ENCODE results near the gene CMTM7.

DNA sequence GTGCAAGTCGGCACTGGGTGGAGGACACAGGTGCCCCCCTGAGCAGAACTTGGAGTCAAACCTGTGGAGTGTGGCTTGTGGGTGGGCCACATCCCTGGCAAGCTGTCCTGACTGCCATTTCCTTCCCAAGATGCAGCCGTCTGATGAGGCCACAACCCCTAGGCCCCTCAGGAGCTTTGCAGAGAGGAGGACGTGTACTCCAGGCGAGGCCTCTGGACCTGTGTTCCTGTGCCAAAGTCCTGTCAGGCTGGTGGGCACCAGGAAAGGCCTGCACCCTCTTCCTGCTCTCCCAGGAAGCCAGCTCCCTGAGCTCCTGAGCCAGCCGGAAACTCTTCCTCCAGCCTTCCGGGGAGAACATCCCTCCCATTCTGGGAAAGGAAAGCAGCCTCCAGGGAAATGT is 62.5 kb downstream of the CMTM7 start:
- TF ChIP-seq CTCF (IDR thresholded peaks at IDR 0.05; ENCODE audit: insufficient read depth, low read length) (no peak), POLR2AphosphoS5 (IDR thresholded peaks at IDR 0.05; ENCODE audit: low read depth) (no peak), SPI1 (IDR thresholded peaks at IDR 0.05; ENCODE audit: borderline replicate concordance, low read depth) (no peak), GABPA (IDR thresholded peaks at IDR 0.05; ENCODE audit: low read depth) (no peak)
- TF ChIP-seq, protein P1, sequence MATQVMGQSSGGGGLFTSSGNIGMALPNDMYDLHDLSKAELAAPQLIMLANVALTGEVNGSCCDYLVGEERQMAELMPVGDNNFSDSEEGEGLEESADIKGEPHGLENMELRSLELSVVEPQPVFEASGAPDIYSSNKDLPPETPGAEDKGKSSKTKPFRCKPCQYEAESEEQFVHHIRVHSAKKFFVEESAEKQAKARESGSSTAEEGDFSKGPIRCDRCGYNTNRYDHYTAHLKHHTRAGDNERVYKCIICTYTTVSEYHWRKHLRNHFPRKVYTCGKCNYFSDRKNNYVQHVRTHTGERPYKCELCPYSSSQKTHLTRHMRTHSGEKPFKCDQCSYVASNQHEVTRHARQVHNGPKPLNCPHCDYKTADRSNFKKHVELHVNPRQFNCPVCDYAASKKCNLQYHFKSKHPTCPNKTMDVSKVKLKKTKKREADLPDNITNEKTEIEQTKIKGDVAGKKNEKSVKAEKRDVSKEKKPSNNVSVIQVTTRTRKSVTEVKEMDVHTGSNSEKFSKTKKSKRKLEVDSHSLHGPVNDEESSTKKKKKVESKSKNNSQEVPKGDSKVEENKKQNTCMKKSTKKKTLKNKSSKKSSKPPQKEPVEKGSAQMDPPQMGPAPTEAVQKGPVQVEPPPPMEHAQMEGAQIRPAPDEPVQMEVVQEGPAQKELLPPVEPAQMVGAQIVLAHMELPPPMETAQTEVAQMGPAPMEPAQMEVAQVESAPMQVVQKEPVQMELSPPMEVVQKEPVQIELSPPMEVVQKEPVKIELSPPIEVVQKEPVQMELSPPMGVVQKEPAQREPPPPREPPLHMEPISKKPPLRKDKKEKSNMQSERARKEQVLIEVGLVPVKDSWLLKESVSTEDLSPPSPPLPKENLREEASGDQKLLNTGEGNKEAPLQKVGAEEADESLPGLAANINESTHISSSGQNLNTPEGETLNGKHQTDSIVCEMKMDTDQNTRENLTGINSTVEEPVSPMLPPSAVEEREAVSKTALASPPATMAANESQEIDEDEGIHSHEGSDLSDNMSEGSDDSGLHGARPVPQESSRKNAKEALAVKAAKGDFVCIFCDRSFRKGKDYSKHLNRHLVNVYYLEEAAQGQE (IDR thresholded peaks at IDR 0.05; ENCODE audit: insufficient replicate concordance, low read depth), result no peak
